CD8-positive, alpha-beta memory T cell (primary cell): ENCODE results near the gene RANBP1. TPM values are rescaled to one million over a fixed set of nuclear protein-coding genes. Genes with fewer than 3 reads are reported as not detected.
A peak's percentile ranks its signal among the peaks of the same experiment; 100 is the strongest.

Experiments
- CTCF ChIA-PET: fragments of 350-600 bp; sonication (Branson Sonifier 250); formaldehyde crosslinking; loops from one replicate; lab custom pipeline; 2021; ENCODE audit warnings: antibody characterized with exemption; lab: Charles Lee
- POLR2A ChIA-PET: fragments of 350-600 bp; sonication (Branson Sonifier 250); formaldehyde crosslinking; loops from one replicate; lab custom pipeline; 2021; ENCODE audit warnings: antibody characterized with exemption; lab: Charles Lee
- DNase-seq, 5 donors: peaks; one replicate each; pipeline versions ENCODE4 v3.0.0 to v3.0.0-alpha.2; 2020 to 2022; ENCODE audit warnings: mixed read lengths in 1 of 5
- H3K27ac ChIP-seq: one replicate; pipeline ENCODE4 v1.7.0; 2013; ENCODE audit warnings: low read depth, mild to moderate bottlenecking, low read length, moderate library complexity
- H3K27me3 ChIP-seq: 2 replicates; pipeline ENCODE4 v1.7.0; 2013; ENCODE audit warnings: low read length, mild to moderate bottlenecking; ENCODE audit not compliant: insufficient read depth, poor library complexity, severe bottlenecking
- H3K36me3 ChIP-seq: 2 replicates; pipeline ENCODE4 v1.7.0; 2013; ENCODE audit warnings: mild to moderate bottlenecking, low read length, moderate library complexity; ENCODE audit not compliant: insufficient read depth
- H3K4me1 ChIP-seq: 2 replicates; pipeline ENCODE4 v1.7.0; 2013; ENCODE audit warnings: mild to moderate bottlenecking, low read length, moderate library complexity; ENCODE audit not compliant: insufficient read depth
- H3K4me3 ChIP-seq: 2 replicates; pipeline ENCODE4 v1.7.0; 2013; ENCODE audit warnings: mild to moderate bottlenecking, low read length
- H3K9me3 ChIP-seq: 2 replicates; pipeline ENCODE4 v1.7.0; 2013; ENCODE audit warnings: mild to moderate bottlenecking, low read length
- H3K27ac Mint-ChIP-seq, 8 donors: one replicate each; pipeline ENCODE4 v1.8.0; 2020 to 2021; ENCODE audit warnings: mixed read lengths in 8 of 8, mild to moderate bottlenecking in 6 of 8, inconsistent platforms in 3 of 8, moderate library complexity in 3 of 8
- H3K27me3 Mint-ChIP-seq, 2 donors: one replicate each; pipeline ENCODE4 v1.8.0; 2020 to 2021; ENCODE audit warnings: mixed read lengths in 2 of 2, mild to moderate bottlenecking in 1 of 2, moderate library complexity in 1 of 2
- H3K36me3 Mint-ChIP-seq, 3 donors: one replicate each; pipeline ENCODE4 v1.8.0; 2020 to 2021; ENCODE audit warnings: mixed read lengths in 3 of 3, inconsistent platforms in 1 of 3, mild to moderate bottlenecking in 1 of 3
- H3K4me1 Mint-ChIP-seq, 3 donors: one replicate each; pipeline ENCODE4 v1.8.0; 2020 to 2021; ENCODE audit warnings: mixed read lengths in 3 of 3, inconsistent platforms in 1 of 3, mild to moderate bottlenecking in 1 of 3
- H3K4me3 Mint-ChIP-seq, 7 donors: one replicate each; pipeline ENCODE4 v1.8.0; 2020 to 2021; ENCODE audit warnings: mixed read lengths in 7 of 7, mild to moderate bottlenecking in 6 of 7, moderate library complexity in 4 of 7, inconsistent platforms in 2 of 7
- H3K9me3 Mint-ChIP-seq, 5 donors: one replicate each; pipeline ENCODE4 v1.8.0; 2020 to 2022; ENCODE audit warnings: mixed read lengths in 5 of 5, mild to moderate bottlenecking in 3 of 5, moderate library complexity in 2 of 5, inconsistent platforms in 1 of 5
- polyA plus RNA-seq: library from polyadenylated mRNA; unstranded; fragments of 300-500 nt; fragmentation: Illumina TruSeq; gene quantifications from one replicate; pipeline ENCODE4 v1.2.3, GENCODE V29; 2021
- total RNA-seq, 2 experiments: library from RNA; stranded (reverse); gene quantifications; one replicate each; pipeline ENCODE4 v1.2.3, GENCODE V29; 2021

RANBP1 gene
- total and polyA plus RNA-seq, 3 experiments from 2014 or later = 102 to 459 (median 436) TPM

DNA sequence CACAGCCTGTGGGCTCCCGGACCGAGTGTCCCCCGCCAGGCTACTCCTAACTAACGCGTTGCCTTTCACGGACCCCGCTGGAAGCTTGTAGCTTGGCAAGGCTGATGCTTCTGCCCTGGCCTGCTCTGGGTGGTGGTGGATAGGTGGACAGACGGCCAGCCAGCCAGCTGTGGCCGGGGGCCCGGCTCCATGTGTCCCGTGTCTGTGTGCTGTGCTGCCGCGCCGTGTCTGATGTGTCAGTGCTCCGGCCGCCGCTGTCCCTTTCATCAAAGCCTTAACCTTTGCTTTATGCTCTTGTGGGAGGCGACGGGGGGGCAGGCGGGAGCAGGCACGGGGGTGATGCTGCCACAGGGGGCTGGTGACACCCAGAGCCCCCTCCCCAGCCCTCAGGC is 29.9 kb downstream of the RANBP1 start:
- CTCF ChIA-PET = no interaction called here
- H3K4me1 Mint-ChIP-seq = peaks cover 0 to 4% (median 0%) of the 10 kb centered on the region in 3 donors
- H3K36me3 ChIP-seq = no peaks in the 10 kb centered on the region
- no peak overlapping the region for H3K27ac ChIP-seq
- H3K9me3 ChIP-seq = no peaks in the 10 kb centered on the region
- no peaks in the 10 kb centered on the region for H3K4me1 ChIP-seq
- POLR2A ChIA-PET = no interaction called here
- H3K4me3 Mint-ChIP-seq = no peak overlapping the region
- no peaks in the 10 kb centered on the region for H3K27me3 ChIP-seq
- H3K27ac Mint-ChIP-seq = no peak overlapping the region
- peaks cover 0 to 15% (median 0%) of the 10 kb centered on the region in 3 donors for H3K36me3 Mint-ChIP-seq
- no peaks in the 10 kb centered on the region for H3K9me3 Mint-ChIP-seq
- no peak overlapping the region for H3K4me3 ChIP-seq
- H3K27me3 Mint-ChIP-seq = no peaks in the 10 kb centered on the region
- no peak for DNase-seq

DNA sequence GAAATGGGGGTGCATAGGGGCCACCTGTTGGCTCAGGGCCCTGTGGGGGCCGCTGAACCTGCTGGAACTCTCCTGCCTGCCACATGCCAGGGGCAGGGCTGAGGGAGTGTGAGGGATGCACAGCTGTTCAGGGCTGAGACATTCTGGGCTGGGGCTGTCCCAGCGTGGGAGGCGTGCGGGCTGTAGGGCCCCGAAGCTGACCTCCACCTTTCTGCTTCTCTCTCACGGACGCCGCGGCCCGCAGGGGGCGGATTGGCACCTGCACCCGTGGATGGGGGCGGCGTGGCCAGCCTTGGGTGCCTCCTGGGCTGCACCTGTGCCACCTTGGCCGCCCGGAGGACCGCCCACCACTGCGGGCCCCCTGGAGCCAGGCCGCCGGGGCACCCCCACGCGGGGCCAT is 30.9 kb downstream of the RANBP1 start:
- peaks cover 0 to 14% (median 0%) of the 10 kb centered on the region in 3 donors for H3K36me3 Mint-ChIP-seq
- ChIA-PET POLR2A (no interaction called here), CTCF (interaction anchor here (1.3 kb wide), 1 partner anchor 10 kb away, joined by 5 read pairs; no protein-coding TSS in a partner anchor)
- no peak for DNase-seq
- H3K9me3 Mint-ChIP-seq = no peaks in the 10 kb centered on the region
- Histone ChIP-seq H3K36me3 (no peaks in the 10 kb centered on the region), H3K9me3 (no peaks in the 10 kb centered on the region), H3K4me1 (no peaks in the 10 kb centered on the region), H3K27ac (no peak overlapping the region), H3K27me3 (no peaks in the 10 kb centered on the region), H3K4me3 (no peak overlapping the region)
- no peak overlapping the region for H3K27ac Mint-ChIP-seq
- H3K4me1 Mint-ChIP-seq = peaks cover 0 to 4% (median 0%) of the 10 kb centered on the region in 3 donors
- H3K27me3 Mint-ChIP-seq = no peaks in the 10 kb centered on the region
- H3K4me3 Mint-ChIP-seq = no peak overlapping the region

DNA sequence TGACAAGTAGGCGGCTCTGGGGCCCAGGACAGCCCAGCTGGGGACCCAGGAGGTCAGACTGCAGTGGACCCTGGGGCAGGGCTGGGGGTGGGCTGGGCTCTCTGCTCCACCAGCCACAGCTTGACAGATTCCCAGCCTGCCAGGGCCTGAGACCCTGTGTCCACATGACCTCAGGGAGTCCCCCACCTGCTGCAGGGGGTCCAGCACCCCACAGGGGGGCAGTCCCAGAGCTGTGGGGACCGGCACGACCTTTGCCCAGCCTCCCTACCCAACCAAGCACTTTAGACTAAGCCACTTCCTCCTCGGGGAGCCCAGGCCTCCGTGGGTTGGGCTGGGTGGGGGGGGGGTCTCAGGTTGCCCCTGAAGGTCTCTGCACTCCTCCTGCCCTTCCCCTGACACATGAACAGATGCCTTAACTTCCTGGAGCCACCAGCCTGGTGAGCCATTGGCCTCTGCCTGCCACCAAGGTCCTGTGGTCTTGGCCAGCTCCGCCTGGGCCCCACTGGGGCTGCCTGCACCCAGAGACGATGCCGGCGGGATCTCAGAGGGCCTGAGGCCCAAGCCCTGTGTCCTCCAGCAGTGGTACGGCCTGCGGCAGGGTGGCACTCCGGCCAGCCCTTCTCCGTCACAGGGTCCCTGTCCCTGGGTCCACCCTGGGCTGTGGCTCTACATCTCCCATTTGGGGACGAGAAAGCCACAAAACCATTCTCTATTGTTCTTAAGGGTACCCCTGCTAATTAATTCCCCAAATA is 31.5 kb downstream of the RANBP1 start:
- Mint-ChIP-seq H3K27me3 (no peaks in the 10 kb centered on the region), H3K4me3 (no peak overlapping the region), H3K4me1 (peaks cover 0 to 4% (median 0%) of the 10 kb centered on the region in 3 donors), H3K9me3 (no peaks in the 10 kb centered on the region), H3K36me3 (peaks cover 0 to 10% (median 0%) of the 10 kb centered on the region in 3 donors), H3K27ac (no peak overlapping the region)
- DNase-seq = no peak
- Histone ChIP-seq H3K27ac (no peak overlapping the region), H3K4me1 (no peaks in the 10 kb centered on the region), H3K27me3 (no peaks in the 10 kb centered on the region), H3K9me3 (no peaks in the 10 kb centered on the region), H3K4me3 (no peak overlapping the region), H3K36me3 (no peaks in the 10 kb centered on the region)
- CTCF ChIA-PET = interaction anchor here (1.3 kb wide), 1 partner anchor 10 kb away, joined by 5 read pairs; no protein-coding TSS in a partner anchor
- POLR2A ChIA-PET = no interaction called here

DNA sequence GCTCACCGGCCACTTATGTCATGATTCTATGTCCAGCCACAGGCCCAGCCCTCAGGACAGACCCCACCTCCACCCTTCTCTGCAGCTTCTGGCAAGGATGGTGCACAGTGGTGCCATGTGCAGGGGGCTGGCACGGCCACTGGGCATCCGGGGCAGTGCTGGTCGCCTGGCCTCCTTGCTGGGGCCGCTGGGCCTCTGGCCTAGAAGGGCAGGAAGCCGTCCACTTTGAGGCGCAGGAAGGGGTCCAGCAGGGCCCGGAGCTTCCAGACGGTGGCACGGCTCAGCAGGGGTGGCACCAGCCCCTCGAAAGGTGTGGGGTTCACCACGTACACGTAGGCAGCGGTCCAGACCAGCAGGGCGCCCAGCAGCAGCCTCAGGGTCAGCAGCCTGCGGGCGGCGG is 32.5 kb downstream of the RANBP1 start:
- CTCF ChIA-PET = no interaction called here
- Histone ChIP-seq H3K27ac (no peak overlapping the region), H3K4me3 (no peak overlapping the region), H3K36me3 (no peaks in the 10 kb centered on the region), H3K27me3 (no peaks in the 10 kb centered on the region), H3K9me3 (no peaks in the 10 kb centered on the region), H3K4me1 (no peaks in the 10 kb centered on the region)
- H3K9me3 Mint-ChIP-seq = no peaks in the 10 kb centered on the region
- H3K27me3 Mint-ChIP-seq = no peaks in the 10 kb centered on the region
- peaks cover 0 to 8% (median 0%) of the 10 kb centered on the region in 3 donors for H3K36me3 Mint-ChIP-seq
- no peak overlapping the region for H3K4me3 Mint-ChIP-seq
- DNase-seq = no peak
- peaks cover 0 to 4% (median 0%) of the 10 kb centered on the region in 3 donors for H3K4me1 Mint-ChIP-seq
- POLR2A ChIA-PET = no interaction called here
- no peak overlapping the region for H3K27ac Mint-ChIP-seq

DNA sequence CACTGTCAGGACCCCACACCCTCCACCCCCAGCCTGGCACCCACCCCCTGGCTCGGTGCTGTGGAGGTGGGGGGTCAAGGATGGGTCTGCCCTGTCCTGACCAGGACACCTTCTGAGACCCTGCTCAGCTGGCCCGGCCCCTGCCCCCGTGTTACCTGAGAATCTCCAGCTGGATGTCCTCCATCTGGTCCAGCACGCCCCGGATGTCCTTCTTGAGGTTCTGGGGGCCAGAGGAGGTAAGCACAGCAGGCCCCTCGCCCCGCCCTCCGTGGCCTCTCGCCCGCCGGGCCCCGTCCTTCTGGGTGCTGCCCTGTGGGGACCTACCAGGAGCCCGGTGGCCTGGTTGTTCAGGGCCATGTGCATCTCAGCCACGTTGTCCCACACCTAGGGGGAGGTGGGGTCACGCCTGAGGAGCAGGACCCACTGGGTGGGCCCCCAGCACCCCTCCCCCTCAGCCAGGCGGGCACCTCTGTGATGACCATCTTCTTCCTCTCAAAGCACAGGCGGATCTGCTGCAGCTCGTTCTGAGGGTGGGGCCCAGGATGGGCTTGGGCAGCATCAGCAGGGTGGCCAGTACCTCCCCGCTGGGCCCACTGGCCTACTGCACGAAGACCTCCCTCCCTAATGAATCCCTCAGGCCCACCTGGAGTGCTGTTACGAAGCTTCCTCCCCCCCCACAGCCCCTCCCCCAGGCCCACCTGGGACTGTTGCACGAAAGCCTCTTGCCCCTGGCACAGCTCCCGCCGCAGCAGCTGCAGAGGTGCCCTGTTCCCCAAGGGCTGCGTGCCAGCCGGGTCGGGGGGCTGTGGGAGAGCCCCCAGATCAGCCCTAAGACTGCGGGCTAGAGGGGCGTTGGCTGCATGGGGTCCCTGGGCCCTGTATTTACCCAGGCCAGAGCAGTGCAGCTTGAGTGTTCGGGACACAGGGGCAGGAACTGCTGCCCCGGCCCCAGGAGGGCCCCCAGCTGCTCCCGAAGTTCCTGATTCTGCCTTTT is 33.6 kb downstream of the RANBP1 start:
- H3K9me3 Mint-ChIP-seq = no peaks in the 10 kb centered on the region
- no peaks in the 10 kb centered on the region for H3K9me3 ChIP-seq
- CTCF ChIA-PET = no interaction called here
- no peak for DNase-seq
- no peaks in the 10 kb centered on the region for H3K4me1 ChIP-seq
- POLR2A ChIA-PET = no interaction called here
- H3K27ac Mint-ChIP-seq = no peak overlapping the region
- H3K36me3 Mint-ChIP-seq = no peaks in the 10 kb centered on the region
- no peak overlapping the region for H3K27ac ChIP-seq
- H3K27me3 ChIP-seq = no peaks in the 10 kb centered on the region
- no peak overlapping the region for H3K4me3 Mint-ChIP-seq
- no peaks in the 10 kb centered on the region for H3K27me3 Mint-ChIP-seq
- H3K4me3 ChIP-seq = no peak overlapping the region
- no peaks in the 10 kb centered on the region for H3K36me3 ChIP-seq
- peaks cover 0 to 4% (median 0%) of the 10 kb centered on the region in 3 donors for H3K4me1 Mint-ChIP-seq

DNA sequence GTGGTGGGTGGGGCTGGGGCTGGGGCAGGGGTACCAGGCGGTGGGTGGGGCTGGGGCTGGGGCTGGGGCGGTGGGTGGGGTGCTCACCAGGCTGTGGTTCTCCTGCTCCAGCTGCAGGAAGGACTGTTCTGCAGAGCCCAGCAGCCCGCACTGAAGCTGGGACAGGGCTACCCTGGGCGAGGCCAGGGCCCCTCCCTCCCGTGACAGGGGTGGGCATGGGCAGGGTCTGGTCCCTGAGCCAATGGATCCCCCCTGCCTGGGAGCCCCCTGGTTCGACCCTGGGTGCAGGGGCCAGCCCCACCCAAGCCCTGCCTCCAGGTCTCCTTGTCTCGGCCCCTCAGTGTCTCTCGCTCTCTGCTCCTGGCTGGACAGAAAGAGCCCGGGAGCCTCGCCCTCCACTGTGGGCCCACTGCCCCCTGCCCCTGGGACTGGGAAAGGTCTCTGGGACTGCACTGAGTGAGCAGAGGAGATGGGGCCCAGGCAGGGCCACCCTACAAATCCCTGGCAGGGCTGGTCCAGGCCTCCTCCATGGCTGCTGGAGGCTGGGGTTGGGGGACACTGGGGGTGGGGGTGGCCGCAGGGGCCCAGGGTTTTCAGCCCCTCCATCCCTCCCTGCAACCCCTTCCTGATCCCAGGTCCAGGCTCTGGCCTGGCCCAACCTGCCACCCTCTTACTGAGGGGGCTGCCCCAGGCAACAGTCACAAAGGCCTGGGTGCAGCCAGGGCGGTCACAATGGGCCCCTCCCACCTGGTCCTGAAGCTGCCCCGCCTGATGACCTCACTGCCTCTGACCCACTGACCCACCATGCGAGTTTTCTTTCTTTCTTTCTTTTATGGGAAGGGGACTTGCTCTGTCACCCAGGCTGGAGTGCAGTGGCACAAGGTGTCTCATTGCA is 34.7 kb downstream of the RANBP1 start, which contains the start of gene CCDC188:
Gene CCDC188, minus strand, starts transcription at position 675 of the 895 bp plus-strand sequence. Its CDS starts 69 bp downstream, at position 606.
- Histone ChIP-seq H3K27ac (no peak within 1 kb of the TSS), H3K36me3 (no peaks in the 10 kb centered on the region), H3K4me1 (no peaks in the 10 kb centered on the region), H3K4me3 (no peak within 1 kb of the TSS), H3K27me3 (no peaks in the 10 kb centered on the region), H3K9me3 (no peaks in the 10 kb centered on the region)
- Mint-ChIP-seq H3K36me3 (no peaks in the 10 kb centered on the region), H3K4me1 (peaks cover 0 to 4% (median 0%) of the 10 kb centered on the region in 3 donors), H3K4me3 (no peak within 1 kb of the TSS), H3K27me3 (no peaks in the 10 kb centered on the region), H3K27ac (peak within 1 kb of the TSS in 2 of 8 donors; percentile 43 to 76), H3K9me3 (no peaks in the 10 kb centered on the region)
- POLR2A ChIA-PET = interaction anchor here (0.6 kb wide), 1 partner anchor 328 kb away, joined by 5 read pairs; no protein-coding TSS in a partner anchor
- DNase-seq = no peak
- CTCF ChIA-PET = interaction anchor here (0.6 kb wide), 1 partner anchor 134 kb away, joined by 3 read pairs; no protein-coding TSS in a partner anchor

DNA sequence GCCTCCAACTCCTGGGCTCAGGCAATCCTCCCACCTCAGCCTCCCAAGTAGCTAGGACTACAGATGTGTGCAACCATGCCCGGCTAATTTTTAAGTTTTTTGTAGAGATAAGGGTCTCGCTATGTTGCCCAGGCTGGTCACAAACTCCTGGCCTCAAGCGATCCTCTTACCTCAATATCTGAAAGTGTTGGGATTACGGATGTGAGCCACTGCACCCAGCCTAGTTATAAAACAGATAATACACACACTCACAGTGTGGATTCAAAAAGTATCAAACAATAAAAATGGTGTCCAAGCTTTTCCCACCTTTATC is 35.3 kb downstream of the RANBP1 start:
- no peak for DNase-seq
- no peaks in the 10 kb centered on the region for H3K4me1 ChIP-seq
- Mint-ChIP-seq H3K27ac (peak overlapping the region in 2 of 8 donors; percentile 43 to 76), H3K27me3 (no peaks in the 10 kb centered on the region), H3K36me3 (no peaks in the 10 kb centered on the region), H3K4me3 (no peak overlapping the region), H3K4me1 (peaks cover 0 to 4% (median 0%) of the 10 kb centered on the region in 3 donors), H3K9me3 (no peaks in the 10 kb centered on the region)
- H3K27ac ChIP-seq = no peak overlapping the region
- CTCF ChIA-PET = interaction anchor here (0.6 kb wide), 1 partner anchor 133 kb away, joined by 3 read pairs; no protein-coding TSS in a partner anchor
- POLR2A ChIA-PET = interaction anchor here (0.6 kb wide), 1 partner anchor 327 kb away, joined by 5 read pairs; no protein-coding TSS in a partner anchor
- no peaks in the 10 kb centered on the region for H3K9me3 ChIP-seq
- H3K4me3 ChIP-seq = no peak overlapping the region
- no peaks in the 10 kb centered on the region for H3K36me3 ChIP-seq
- H3K27me3 ChIP-seq = peaks cover 3% of the 10 kb centered on the region
